IPS-NIHi7 (cell line): Measurements from ENCODE around the gene MGA.

Source experiments
- DNase-seq: peaks from one replicate; pipeline ENCODE4 v3.0.0; 2012; ENCODE audit warnings: mixed read lengths; ENCODE audit errors: extremely low spot score

MGA gene

GRCh38 chr15:41660235-41661077, at the start of gene MGA:
Gene MGA (plus strand): TSS chr15:41660405.
- DNase-seq, result peak; percentile 92

GRCh38 chr15:41620536-41621199, 39.5 kb upstream of the MGA start:
- peak; percentile 52 for DNase-seq

GRCh38 chr15:41621200-41622193, 38.7 kb upstream of the MGA start:
- DNase-seq, result peak; percentile 92

GRCh38 chr15:41622901-41623300, 37.3 kb upstream of the MGA start:
- no peak for DNase-seq

GRCh38 chr15:41627203-41627602, 33.0 kb upstream of the MGA start:
- DNase-seq, result no peak

- DNase-seq, result no peak
Observed at GRCh38 chr15:41629463-41629862, 30.7 kb upstream of the MGA start.

GRCh38 chr15:41629883-41630282, 30.3 kb upstream of the MGA start:
- no peak for DNase-seq

GRCh38 chr15:41630616-41631217, 29.5 kb upstream of the MGA start:
- no peak for DNase-seq

- no peak for DNase-seq
Observed at GRCh38 chr15:41631880-41632470, 28.2 kb upstream of the MGA start.

GRCh38 chr15:41633609-41634008, 26.6 kb upstream of the MGA start:
- DNase-seq, result no peak

GRCh38 chr15:41634072-41634626, 26.1 kb upstream of the MGA start:
- no peak for DNase-seq

GRCh38 chr15:41637086-41637485, 23.1 kb upstream of the MGA start:
- no peak for DNase-seq

GRCh38 chr15:41640985-41641384, 19.2 kb upstream of the MGA start:
- DNase-seq, result no peak

- no peak for DNase-seq
Observed at GRCh38 chr15:41647262-41647661, 12.9 kb upstream of the MGA start.

- no peak for DNase-seq
Observed at GRCh38 chr15:41648097-41648496, 12.1 kb upstream of the MGA start.

- no peak for DNase-seq
Observed at GRCh38 chr15:41648770-41649169, 11.4 kb upstream of the MGA start.

GRCh38 chr15:41650806-41651205, 9.4 kb upstream of the MGA start:
- no peak for DNase-seq

- DNase-seq, result no peak
Observed at GRCh38 chr15:41651373-41651772, 8.8 kb upstream of the MGA start.

GRCh38 chr15:41653760-41654159, 6.4 kb upstream of the MGA start:
- DNase-seq, result no peak

- DNase-seq, result no peak
Observed at GRCh38 chr15:41655716-41656115, 4.5 kb upstream of the MGA start.

- DNase-seq, result no peak
Observed at GRCh38 chr15:41656188-41656587, 4.0 kb upstream of the MGA start.
